ENCODE data around the gene MED17. TPM values are rescaled to one million over a fixed set of nuclear protein-coding genes. Genes with fewer than 3 reads are reported as not detected.

Gene MED17
- polyA plus RNA-seq, 1 donor, result 25.3 TPM

- DNase-seq, result no peak
Observed at GRCh38 chr11:93852242-93852641, 68.2 kb downstream of the MED17 start.

GRCh38 chr11:93857413-93858120 is 73.5 kb downstream of the MED17 start:
- DNase-seq, result no peak

- no peak for DNase-seq
Observed at GRCh38 chr11:93858121-93858775, 74.2 kb downstream of the MED17 start.

- no peak for DNase-seq
Observed at GRCh38 chr11:93861808-93862207, 77.7 kb downstream of the MED17 start.

Other genes starting within 250 kb of the MED17 start
- 7.3 TPM for gene SMCO4, start 240.9 kb upstream of the MED17 start, polyA plus RNA-seq (ENCODE audit: insufficient read length)
- gene CEP295, start 122.6 kb upstream of the MED17 start, polyA plus RNA-seq (ENCODE audit: insufficient read length), result 8.4 TPM
- 97.3 TPM for gene TAF1D, start 42.8 kb upstream of the MED17 start, polyA plus RNA-seq (ENCODE audit: insufficient read length)
- 38.6 TPM for gene C11orf54, start 42.6 kb upstream of the MED17 start, polyA plus RNA-seq (ENCODE audit: insufficient read length)
- gene VSTM5, start 66.3 kb downstream of the MED17 start, polyA plus RNA-seq (ENCODE audit: insufficient read length), result 0.41 TPM
- gene HEPHL1, start 237.1 kb downstream of the MED17 start, polyA plus RNA-seq (ENCODE audit: insufficient read length), result not detected

All from hindlimb muscle (tissue), 1 donor.